ENCODE data around the gene PODXL.

Gene PODXL

GRCh38 chr7:131501930-131502685 lies 54.3 kb downstream of the PODXL start:
- TF ChIP-seq POLR2AphosphoS5 (IDR thresholded peaks at IDR 0.05; ENCODE audit: borderline replicate concordance, low read depth, low read length) (no peak; the same call in 1 of the 2 replicates), FOXP2 (optimal IDR thresholded peaks at IDR 0.05; ENCODE audit: control extremely low read depth, extremely low read length, insufficient read depth) (no peak), EZH2 (IDR thresholded peaks at IDR 0.05) (no peak)
- H3K36me3 ChIP-seq (ENCODE audit: insufficient read depth, low read length) = peaks cover 28% of the 10 kb centered on the region; the same call in 1 of the 2 replicates
- peak overlapping the region; percentile 55 for H3K27ac ChIP-seq
- no peak overlapping the region for H3K4me3 ChIP-seq
- DNase-seq (ENCODE audit: low read depth, low spot score) = no peak
- no peaks in the 10 kb centered on the region for H3K9me3 ChIP-seq (ENCODE audit: low read depth, low read length)
- no peak overlapping the region for H3K9ac ChIP-seq (ENCODE audit: insufficient read length)

- no peak for DNase-seq (ENCODE audit: low read depth, low spot score)
- no peaks in the 10 kb centered on the region for H3K9me3 ChIP-seq (ENCODE audit: low read depth, low read length)
- H3K4me3 ChIP-seq = no peak overlapping the region
- H3K27ac ChIP-seq = peak overlapping the region; percentile 55; the same call in 1 of the 2 replicates
- peaks cover 35% of the 10 kb centered on the region; the same call in 1 of the 2 replicates for H3K36me3 ChIP-seq (ENCODE audit: insufficient read depth, low read length)
- H3K9ac ChIP-seq (ENCODE audit: insufficient read length) = no peak overlapping the region
- TF ChIP-seq POLR2AphosphoS5 (IDR thresholded peaks at IDR 0.05; ENCODE audit: borderline replicate concordance, low read depth, low read length) (no peak; the same call in 1 of the 2 replicates), FOXP2 (optimal IDR thresholded peaks at IDR 0.05; ENCODE audit: control extremely low read depth, extremely low read length, insufficient read depth) (no peak), EZH2 (IDR thresholded peaks at IDR 0.05) (no peak)
These were observed 55.0 kb downstream of the PODXL start for GRCh38 chr7:131501422-131501821.

DNA sequence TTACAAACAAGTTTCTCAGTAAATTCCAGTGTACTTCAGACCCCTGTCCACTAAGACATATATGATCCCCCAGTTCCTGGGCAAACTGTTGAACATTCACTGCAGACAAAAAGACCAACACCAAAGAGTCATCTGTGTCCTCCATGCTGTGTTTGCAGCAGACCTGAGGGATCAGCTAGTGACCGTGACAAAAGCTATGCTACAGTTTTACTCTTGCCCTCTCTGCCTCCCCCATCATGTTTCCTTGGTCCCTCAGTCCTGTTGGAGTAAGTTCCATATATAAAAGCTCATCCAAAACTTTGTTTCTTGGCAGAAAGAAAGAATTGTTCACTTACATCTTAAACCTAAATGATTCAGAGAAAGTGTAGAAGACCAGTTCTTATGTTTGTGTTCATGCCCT lies 56.1 kb downstream of the PODXL start:
- TF ChIP-seq FOXP2 (optimal IDR thresholded peaks at IDR 0.05; ENCODE audit: control extremely low read depth, extremely low read length, insufficient read depth) (no peak), POLR2AphosphoS5 (IDR thresholded peaks at IDR 0.05; ENCODE audit: borderline replicate concordance, low read depth, low read length) (no peak), EZH2 (IDR thresholded peaks at IDR 0.05) (no peak)
- Histone ChIP-seq H3K27ac (no peak overlapping the region), H3K9me3 (ENCODE audit: low read depth, low read length) (no peaks in the 10 kb centered on the region), H3K4me3 (no peak overlapping the region), H3K36me3 (ENCODE audit: insufficient read depth, low read length) (peaks cover 35% of the 10 kb centered on the region; the same call in 1 of the 2 replicates), H3K9ac (ENCODE audit: insufficient read length) (no peak overlapping the region)
- no peak for DNase-seq (ENCODE audit: low read depth, low spot score)

GRCh38 chr7:131499801-131500200 lies 56.6 kb downstream of the PODXL start:
- no peak for DNase-seq (ENCODE audit: low read depth, low spot score)

DNA sequence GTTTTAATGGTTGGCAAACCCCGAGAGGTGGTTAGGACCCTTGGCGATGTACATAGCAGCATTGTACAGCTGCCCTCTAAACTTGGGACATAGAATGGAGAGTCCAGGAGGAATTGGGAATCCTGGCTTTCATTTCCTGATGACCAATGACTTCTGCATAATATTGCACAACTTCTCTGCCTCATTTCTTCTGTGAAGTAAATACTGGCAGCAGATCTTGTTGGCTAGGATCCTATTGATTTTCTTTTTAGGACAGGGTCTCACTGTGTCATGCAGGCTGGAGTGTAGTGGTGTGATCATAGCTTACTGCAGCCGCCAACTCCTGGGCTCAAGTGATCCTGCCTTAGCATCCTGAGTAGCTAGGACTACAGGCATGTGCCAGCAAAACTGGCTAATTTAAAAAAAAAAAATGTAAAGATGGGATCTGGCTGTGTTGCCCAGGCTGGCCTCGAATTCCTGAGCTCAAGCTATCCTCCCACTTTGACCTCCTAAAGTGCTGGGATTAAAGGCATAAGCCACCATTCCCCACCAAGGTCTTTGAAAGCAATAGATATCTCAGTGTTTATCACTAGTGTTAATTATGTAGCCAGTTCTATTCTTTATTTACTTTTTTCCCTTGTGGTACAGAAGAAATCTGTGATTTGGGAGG lies 58.1 kb downstream of the PODXL start:
- DNase-seq (ENCODE audit: low read depth, low spot score) = no peak
- no peak for TF ChIP-seq FOXP2 (optimal IDR thresholded peaks at IDR 0.05; ENCODE audit: control extremely low read depth, extremely low read length, insufficient read depth)
- TF ChIP-seq EZH2 (IDR thresholded peaks at IDR 0.05) = no peak
- no peak for TF ChIP-seq POLR2AphosphoS5 (IDR thresholded peaks at IDR 0.05; ENCODE audit: borderline replicate concordance, low read depth, low read length)
- Histone ChIP-seq H3K27ac (no peak overlapping the region), H3K9ac (ENCODE audit: insufficient read length) (no peak overlapping the region), H3K9me3 (ENCODE audit: low read depth, low read length) (no peaks in the 10 kb centered on the region), H3K4me3 (no peak overlapping the region), H3K36me3 (ENCODE audit: insufficient read depth, low read length) (peaks cover 27% of the 10 kb centered on the region; the same call in 1 of the 2 replicates)

More at GRCh38 chr7:131499801-131500200, 56.6 kb downstream of the PODXL start:
- no peak for TF ChIP-seq FOXP2 (optimal IDR thresholded peaks at IDR 0.05; ENCODE audit: control extremely low read depth, extremely low read length, insufficient read depth)
- Histone ChIP-seq H3K4me3 (no peak overlapping the region), H3K9ac (ENCODE audit: insufficient read length) (no peak overlapping the region), H3K36me3 (ENCODE audit: insufficient read depth, low read length) (peaks cover 35% of the 10 kb centered on the region; the same call in 1 of the 2 replicates), H3K9me3 (ENCODE audit: low read depth, low read length) (no peaks in the 10 kb centered on the region), H3K27ac (0 out of 2 replicates have a peak overlapping the region, but pooled peaks have one; percentile 21)

DNA sequence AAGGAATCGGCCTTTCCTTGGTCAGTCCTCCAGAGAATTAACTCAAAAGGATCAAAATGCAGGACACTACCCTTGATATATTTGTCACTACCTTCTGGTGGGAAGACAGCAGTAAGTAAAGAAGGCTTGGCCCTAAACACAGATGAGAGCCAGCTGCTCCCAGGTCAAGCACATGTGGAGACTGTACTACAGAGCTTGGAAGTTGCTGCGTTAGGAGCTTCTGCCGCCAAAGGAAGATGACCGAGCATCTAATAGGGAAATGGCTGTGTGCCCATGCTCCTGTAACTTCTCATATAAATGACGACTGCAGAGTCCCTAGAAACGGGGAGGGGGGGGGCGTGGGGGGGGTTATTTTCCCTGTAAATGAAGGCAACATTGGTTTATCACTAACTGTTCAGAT lies 59.0 kb downstream of the PODXL start:
- H3K4me3 ChIP-seq = no peak overlapping the region
- peaks cover 24% of the 10 kb centered on the region; the same call in 1 of the 2 replicates for H3K36me3 ChIP-seq (ENCODE audit: insufficient read depth, low read length)
- TF ChIP-seq EZH2 (IDR thresholded peaks at IDR 0.05) (no peak), POLR2AphosphoS5 (IDR thresholded peaks at IDR 0.05; ENCODE audit: borderline replicate concordance, low read depth, low read length) (no peak), FOXP2 (optimal IDR thresholded peaks at IDR 0.05; ENCODE audit: control extremely low read depth, extremely low read length, insufficient read depth) (no peak)
- H3K9me3 ChIP-seq (ENCODE audit: low read depth, low read length) = no peaks in the 10 kb centered on the region
- H3K27ac ChIP-seq = no peak overlapping the region
- no peak for DNase-seq (ENCODE audit: low read depth, low spot score)
- H3K9ac ChIP-seq (ENCODE audit: insufficient read length) = no peak overlapping the region

GRCh38 chr7:131495669-131496498 lies 60.5 kb downstream of the PODXL start:
- H3K27ac ChIP-seq = no peak overlapping the region; the same call in 1 of the 2 replicates
- no peak overlapping the region for H3K9ac ChIP-seq (ENCODE audit: insufficient read length)
- H3K4me3 ChIP-seq = no peak overlapping the region
- TF ChIP-seq POLR2AphosphoS5 (IDR thresholded peaks at IDR 0.05; ENCODE audit: borderline replicate concordance, low read depth, low read length) (no peak), EZH2 (IDR thresholded peaks at IDR 0.05) (no peak), FOXP2 (optimal IDR thresholded peaks at IDR 0.05; ENCODE audit: control extremely low read depth, extremely low read length, insufficient read depth) (no peak)
- DNase-seq (ENCODE audit: low read depth, low spot score) = no peak
- peaks cover 20% of the 10 kb centered on the region; the same call in 1 of the 2 replicates for H3K36me3 ChIP-seq (ENCODE audit: insufficient read depth, low read length)
- no peaks in the 10 kb centered on the region for H3K9me3 ChIP-seq (ENCODE audit: low read depth, low read length)

- Histone ChIP-seq H3K27ac (peak overlapping the region; percentile 27; the same call in 1 of the 2 replicates), H3K36me3 (ENCODE audit: insufficient read depth, low read length) (peaks cover 20% of the 10 kb centered on the region; the same call in 1 of the 2 replicates), H3K9ac (ENCODE audit: insufficient read length) (no peak overlapping the region), H3K4me3 (no peak overlapping the region), H3K9me3 (ENCODE audit: low read depth, low read length) (no peaks in the 10 kb centered on the region)
- TF ChIP-seq POLR2AphosphoS5 (IDR thresholded peaks at IDR 0.05; ENCODE audit: borderline replicate concordance, low read depth, low read length) (no peak), EZH2 (IDR thresholded peaks at IDR 0.05) (no peak), FOXP2 (optimal IDR thresholded peaks at IDR 0.05; ENCODE audit: control extremely low read depth, extremely low read length, insufficient read depth) (no peak)
- no peak for DNase-seq (ENCODE audit: low read depth, low spot score)
These were observed 62.2 kb downstream of the PODXL start for GRCh38 chr7:131494182-131494581.
